OCI-LY7 (cell line): ENCODE data around the gene RNF103.

Experiments
- EZH2phosphoT487 ChIP-seq: fragments of 200-600 bp; sonication (generic); IDR thresholded peaks from 2 replicates; pipeline ENCODE4 v1.6.1; 2018; ENCODE audit warnings: low read depth, borderline replicate concordance, mild to moderate bottlenecking, mixed run types, antibody characterized with exemption, low read length, moderate library complexity, mixed read lengths
- TF ChIP-seq, protein P1 (sequence below): fragments of 200-600 bp; sonication (generic); conservative IDR thresholded peaks from 2 replicates; pipeline ENCODE4 v1.5.1; 2014; ENCODE audit warnings: mild to moderate bottlenecking, antibody characterized with exemption, low read length, moderate library complexity, mixed read lengths

DNA sequence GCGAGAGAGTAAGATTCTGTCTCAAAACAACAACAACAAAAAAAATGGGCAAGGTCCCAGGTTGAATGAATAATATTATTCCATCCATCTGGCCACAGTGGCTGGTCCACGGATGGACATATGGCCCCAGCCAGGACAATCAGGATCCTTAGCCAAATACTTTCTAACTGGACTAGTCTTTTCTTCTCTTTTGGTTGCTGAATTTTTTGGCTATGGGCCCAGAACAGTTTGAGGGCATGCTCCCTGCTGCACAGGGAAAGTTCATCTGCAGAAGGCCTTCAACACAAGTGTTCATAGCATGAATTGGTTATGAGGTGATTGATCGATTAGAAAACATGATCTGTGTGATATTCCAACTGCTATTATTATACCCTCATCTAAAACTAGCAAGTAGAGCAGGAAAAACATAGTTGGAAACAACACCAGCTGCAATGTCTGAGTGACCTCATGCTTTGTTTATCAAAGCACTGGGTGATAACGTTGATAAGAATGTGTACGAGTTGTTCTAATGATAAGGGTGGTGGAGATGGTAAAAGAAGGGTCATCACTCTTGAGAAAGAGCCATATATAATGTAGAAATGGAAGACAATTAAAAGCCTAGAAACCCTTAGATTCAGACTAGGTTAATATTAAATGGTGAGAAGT lies 47.8 kb upstream of the RNF103 start:
- TF ChIP-seq, protein P1, sequence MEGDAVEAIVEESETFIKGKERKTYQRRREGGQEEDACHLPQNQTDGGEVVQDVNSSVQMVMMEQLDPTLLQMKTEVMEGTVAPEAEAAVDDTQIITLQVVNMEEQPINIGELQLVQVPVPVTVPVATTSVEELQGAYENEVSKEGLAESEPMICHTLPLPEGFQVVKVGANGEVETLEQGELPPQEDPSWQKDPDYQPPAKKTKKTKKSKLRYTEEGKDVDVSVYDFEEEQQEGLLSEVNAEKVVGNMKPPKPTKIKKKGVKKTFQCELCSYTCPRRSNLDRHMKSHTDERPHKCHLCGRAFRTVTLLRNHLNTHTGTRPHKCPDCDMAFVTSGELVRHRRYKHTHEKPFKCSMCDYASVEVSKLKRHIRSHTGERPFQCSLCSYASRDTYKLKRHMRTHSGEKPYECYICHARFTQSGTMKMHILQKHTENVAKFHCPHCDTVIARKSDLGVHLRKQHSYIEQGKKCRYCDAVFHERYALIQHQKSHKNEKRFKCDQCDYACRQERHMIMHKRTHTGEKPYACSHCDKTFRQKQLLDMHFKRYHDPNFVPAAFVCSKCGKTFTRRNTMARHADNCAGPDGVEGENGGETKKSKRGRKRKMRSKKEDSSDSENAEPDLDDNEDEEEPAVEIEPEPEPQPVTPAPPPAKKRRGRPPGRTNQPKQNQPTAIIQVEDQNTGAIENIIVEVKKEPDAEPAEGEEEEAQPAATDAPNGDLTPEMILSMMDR, result no peak
- TF ChIP-seq EZH2phosphoT487, result no peak
